ENCODE measurements around the gene SULT1C3.

- TF ChIP-seq, protein P1, sequence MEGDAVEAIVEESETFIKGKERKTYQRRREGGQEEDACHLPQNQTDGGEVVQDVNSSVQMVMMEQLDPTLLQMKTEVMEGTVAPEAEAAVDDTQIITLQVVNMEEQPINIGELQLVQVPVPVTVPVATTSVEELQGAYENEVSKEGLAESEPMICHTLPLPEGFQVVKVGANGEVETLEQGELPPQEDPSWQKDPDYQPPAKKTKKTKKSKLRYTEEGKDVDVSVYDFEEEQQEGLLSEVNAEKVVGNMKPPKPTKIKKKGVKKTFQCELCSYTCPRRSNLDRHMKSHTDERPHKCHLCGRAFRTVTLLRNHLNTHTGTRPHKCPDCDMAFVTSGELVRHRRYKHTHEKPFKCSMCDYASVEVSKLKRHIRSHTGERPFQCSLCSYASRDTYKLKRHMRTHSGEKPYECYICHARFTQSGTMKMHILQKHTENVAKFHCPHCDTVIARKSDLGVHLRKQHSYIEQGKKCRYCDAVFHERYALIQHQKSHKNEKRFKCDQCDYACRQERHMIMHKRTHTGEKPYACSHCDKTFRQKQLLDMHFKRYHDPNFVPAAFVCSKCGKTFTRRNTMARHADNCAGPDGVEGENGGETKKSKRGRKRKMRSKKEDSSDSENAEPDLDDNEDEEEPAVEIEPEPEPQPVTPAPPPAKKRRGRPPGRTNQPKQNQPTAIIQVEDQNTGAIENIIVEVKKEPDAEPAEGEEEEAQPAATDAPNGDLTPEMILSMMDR (conservative IDR thresholded peaks at IDR 0.05; ENCODE audit: low read depth, low read length) = no peak
- TF ChIP-seq EZH2 (IDR thresholded peaks at IDR 0.05; ENCODE audit: borderline replicate concordance, low read depth, low read length, poor library complexity, severe bottlenecking) = no peak
These were observed 22.6 kb upstream of the SULT1C3 start for GRCh38 chr2:108217211-108217610.
